Fibroblast of pulmonary artery (primary cell): ENCODE data around the gene FTCD.

Experiments used
- DNase-seq: peaks from one replicate; pipeline ENCODE4 v3.0.0-alpha.2; 2010; ENCODE audit warnings: low read depth
- H3K4me3 ChIP-seq: replicated peaks from 2 replicates; pipeline ENCODE4 v1.5.1; 2011; ENCODE audit warnings: low read depth, mild to moderate bottlenecking, control low read depth, low read length, moderate library complexity
- CTCF ChIP-seq: IDR thresholded peaks from 2 replicates; pipeline ENCODE4 v1.5.1; 2011; ENCODE audit warnings: mild to moderate bottlenecking, control low read depth, low read length, inconsistent platforms; ENCODE audit errors: missing control alignments

FTCD gene

GRCh38 chr21:46121286-46122221, 33.8 kb downstream of the FTCD start:
- DNase-seq = no peak
- no peak overlapping the region for H3K4me3 ChIP-seq
- TF ChIP-seq CTCF = no peak

GRCh38 chr21:46120301-46121285, 34.8 kb downstream of the FTCD start:
- DNase-seq = no peak
- TF ChIP-seq CTCF = no peak
- no peak overlapping the region for H3K4me3 ChIP-seq

- no peak for TF ChIP-seq CTCF
- DNase-seq = no peak
- H3K4me3 ChIP-seq = no peak overlapping the region
These were observed 35.6 kb downstream of the FTCD start for GRCh38 chr21:46119637-46120271.

GRCh38 chr21:46119144-46119636, 36.2 kb downstream of the FTCD start:
- no peak for DNase-seq
- no peak for TF ChIP-seq CTCF
- H3K4me3 ChIP-seq = no peak overlapping the region

- H3K4me3 ChIP-seq = no peak overlapping the region
- TF ChIP-seq CTCF = no peak
- DNase-seq = no peak
These were observed 36.8 kb downstream of the FTCD start for GRCh38 chr21:46118316-46119143.
